22Rv1 (cell line): ENCODE results near the gene SLC9A4.

Experiments
- ZFX ChIP-seq: fragments of 450-650 bp; IDR thresholded peaks from 2 replicates; pipeline ENCODE4 v1.6.1; 2017; ENCODE audit warnings: antibody characterized with exemption, borderline replicate concordance
- TF ChIP-seq, protein P1 (sequence below): fragments of 450-650 bp; IDR thresholded peaks from 2 replicates; pipeline ENCODE4 v1.5.1; 2017; ENCODE audit warnings: mild to moderate bottlenecking

DNA sequence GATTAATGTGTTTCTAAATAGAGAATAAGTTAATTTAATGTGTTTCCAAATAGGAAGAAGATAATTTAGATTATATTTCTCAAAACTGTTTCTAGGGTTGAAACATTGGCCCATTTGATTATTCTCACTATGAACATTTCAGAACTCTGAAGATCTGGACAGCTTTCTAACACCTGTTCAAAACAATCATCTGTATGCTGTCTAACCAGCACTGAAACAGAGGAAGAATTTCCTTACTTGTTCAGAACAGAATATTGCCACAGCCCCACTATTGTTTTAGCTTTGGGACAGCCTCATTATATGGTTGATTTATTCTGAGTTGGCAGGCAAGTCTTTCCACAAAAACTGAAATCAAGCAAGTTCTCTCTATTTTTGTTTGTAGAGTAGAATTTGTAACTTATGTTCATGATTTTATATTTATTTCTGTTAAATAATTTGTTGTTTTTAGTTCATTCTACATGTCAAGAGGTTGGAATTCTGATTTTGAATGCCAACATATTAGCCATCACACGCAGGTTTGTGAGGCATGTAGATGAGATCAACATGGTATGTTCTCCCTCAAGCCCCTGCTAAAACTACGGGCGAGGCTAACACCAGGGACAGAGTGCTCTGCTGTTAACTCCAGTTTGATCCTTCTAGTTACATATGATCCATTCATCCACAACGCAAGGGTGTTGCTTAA, 38.9 kb upstream of the SLC9A4 start:
- TF ChIP-seq, protein P1, sequence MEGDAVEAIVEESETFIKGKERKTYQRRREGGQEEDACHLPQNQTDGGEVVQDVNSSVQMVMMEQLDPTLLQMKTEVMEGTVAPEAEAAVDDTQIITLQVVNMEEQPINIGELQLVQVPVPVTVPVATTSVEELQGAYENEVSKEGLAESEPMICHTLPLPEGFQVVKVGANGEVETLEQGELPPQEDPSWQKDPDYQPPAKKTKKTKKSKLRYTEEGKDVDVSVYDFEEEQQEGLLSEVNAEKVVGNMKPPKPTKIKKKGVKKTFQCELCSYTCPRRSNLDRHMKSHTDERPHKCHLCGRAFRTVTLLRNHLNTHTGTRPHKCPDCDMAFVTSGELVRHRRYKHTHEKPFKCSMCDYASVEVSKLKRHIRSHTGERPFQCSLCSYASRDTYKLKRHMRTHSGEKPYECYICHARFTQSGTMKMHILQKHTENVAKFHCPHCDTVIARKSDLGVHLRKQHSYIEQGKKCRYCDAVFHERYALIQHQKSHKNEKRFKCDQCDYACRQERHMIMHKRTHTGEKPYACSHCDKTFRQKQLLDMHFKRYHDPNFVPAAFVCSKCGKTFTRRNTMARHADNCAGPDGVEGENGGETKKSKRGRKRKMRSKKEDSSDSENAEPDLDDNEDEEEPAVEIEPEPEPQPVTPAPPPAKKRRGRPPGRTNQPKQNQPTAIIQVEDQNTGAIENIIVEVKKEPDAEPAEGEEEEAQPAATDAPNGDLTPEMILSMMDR, result no peak
- no peak for TF ChIP-seq ZFX
